Measurements from ENCODE around the gene HK3.

HK3 gene, protein sequence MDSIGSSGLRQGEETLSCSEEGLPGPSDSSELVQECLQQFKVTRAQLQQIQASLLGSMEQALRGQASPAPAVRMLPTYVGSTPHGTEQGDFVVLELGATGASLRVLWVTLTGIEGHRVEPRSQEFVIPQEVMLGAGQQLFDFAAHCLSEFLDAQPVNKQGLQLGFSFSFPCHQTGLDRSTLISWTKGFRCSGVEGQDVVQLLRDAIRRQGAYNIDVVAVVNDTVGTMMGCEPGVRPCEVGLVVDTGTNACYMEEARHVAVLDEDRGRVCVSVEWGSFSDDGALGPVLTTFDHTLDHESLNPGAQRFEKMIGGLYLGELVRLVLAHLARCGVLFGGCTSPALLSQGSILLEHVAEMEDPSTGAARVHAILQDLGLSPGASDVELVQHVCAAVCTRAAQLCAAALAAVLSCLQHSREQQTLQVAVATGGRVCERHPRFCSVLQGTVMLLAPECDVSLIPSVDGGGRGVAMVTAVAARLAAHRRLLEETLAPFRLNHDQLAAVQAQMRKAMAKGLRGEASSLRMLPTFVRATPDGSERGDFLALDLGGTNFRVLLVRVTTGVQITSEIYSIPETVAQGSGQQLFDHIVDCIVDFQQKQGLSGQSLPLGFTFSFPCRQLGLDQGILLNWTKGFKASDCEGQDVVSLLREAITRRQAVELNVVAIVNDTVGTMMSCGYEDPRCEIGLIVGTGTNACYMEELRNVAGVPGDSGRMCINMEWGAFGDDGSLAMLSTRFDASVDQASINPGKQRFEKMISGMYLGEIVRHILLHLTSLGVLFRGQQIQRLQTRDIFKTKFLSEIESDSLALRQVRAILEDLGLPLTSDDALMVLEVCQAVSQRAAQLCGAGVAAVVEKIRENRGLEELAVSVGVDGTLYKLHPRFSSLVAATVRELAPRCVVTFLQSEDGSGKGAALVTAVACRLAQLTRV

DNA sequence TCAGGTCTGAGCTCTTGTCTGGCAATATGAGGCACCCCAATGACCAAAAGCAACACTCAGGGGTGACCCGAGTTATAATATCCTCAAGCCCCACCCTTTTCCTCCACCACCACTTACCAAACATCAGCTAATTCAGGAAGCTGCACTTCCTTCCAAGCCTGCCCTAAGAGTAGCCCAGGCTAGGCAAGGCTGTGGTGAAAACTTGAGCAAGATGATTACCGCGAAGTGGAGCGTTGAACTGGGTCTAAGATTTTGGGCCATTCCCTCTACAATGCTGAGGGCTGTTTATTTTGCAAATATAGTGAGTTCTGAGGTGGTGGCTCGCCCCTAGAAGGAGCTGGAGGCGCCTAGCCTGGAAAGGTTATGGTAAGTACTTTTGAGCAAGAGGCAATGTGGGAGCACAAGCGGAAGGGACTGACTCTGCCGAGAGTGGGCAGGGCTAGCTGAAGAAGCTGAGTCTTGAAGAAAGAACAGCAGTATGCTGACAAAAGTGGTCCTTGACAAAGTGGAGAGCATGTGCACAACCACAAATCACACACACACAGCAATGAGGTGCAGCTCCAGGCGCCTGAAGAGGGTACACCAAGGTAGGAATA, at the start of gene HK3:
Gene HK3 (minus strand): TSS at position 51 of the 596 bp plus-strand sequence. CDS start 3,187 bp downstream, outside the sequence.
- TF ChIP-seq, protein P1, sequence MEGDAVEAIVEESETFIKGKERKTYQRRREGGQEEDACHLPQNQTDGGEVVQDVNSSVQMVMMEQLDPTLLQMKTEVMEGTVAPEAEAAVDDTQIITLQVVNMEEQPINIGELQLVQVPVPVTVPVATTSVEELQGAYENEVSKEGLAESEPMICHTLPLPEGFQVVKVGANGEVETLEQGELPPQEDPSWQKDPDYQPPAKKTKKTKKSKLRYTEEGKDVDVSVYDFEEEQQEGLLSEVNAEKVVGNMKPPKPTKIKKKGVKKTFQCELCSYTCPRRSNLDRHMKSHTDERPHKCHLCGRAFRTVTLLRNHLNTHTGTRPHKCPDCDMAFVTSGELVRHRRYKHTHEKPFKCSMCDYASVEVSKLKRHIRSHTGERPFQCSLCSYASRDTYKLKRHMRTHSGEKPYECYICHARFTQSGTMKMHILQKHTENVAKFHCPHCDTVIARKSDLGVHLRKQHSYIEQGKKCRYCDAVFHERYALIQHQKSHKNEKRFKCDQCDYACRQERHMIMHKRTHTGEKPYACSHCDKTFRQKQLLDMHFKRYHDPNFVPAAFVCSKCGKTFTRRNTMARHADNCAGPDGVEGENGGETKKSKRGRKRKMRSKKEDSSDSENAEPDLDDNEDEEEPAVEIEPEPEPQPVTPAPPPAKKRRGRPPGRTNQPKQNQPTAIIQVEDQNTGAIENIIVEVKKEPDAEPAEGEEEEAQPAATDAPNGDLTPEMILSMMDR (IDR thresholded peaks at IDR 0.05; ENCODE audit: insufficient read depth, low read depth, low read length, missing control alignments), result no peak
- DNase-seq (ENCODE audit: low read depth), result no peak
- H3K4me3 ChIP-seq (ENCODE audit: low read length), result no peak within 1 kb of the TSS

DNA sequence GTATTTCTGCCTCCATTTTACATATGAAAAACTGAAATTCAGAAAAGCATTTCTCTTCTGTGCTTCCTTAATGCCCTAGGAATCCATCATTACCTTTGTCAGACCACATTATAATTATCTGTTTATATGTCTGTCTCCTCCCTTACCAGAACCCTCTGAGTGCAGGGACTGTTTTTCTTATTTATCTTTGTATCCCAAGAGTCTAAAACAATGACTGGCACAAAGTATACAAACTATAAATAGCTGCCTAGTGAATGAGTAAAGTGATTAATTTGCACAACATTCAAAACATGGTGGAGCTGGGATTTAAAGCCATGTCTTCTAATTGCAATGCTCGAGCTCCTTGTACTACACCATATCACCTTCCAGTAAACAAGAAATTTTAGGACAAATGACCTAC, 49.3 kb upstream of the HK3 start:
- H3K4me3 ChIP-seq (ENCODE audit: low read length), result no peak overlapping the region
- TF ChIP-seq, protein P1 (IDR thresholded peaks at IDR 0.05; ENCODE audit: insufficient read depth, low read depth, low read length, missing control alignments), result no peak
- DNase-seq (ENCODE audit: low read depth), result no peak

DNA sequence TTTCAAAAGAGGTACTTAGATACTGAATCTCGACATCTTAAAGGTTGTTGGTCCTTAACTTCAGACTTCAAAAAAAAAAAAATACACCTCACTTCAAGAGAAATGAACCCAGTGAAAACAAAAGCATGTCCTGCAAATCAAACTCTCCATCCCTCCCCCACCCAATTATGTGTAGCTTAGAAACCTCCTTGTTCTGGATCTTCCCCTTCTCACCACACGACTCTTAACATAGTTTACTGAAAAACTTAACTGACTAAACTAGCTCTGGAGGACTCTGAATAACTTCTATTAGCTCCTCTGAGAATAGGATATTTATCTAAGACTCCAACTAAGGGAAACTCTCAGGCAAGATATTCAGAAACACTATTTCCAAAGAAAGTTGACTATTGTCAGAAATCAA, 48.7 kb upstream of the HK3 start:
- H3K4me3 ChIP-seq (ENCODE audit: low read length), result no peak overlapping the region
- TF ChIP-seq, protein P1 (IDR thresholded peaks at IDR 0.05; ENCODE audit: insufficient read depth, low read depth, low read length, missing control alignments), result no peak
- no peak for DNase-seq (ENCODE audit: low read depth)

DNA sequence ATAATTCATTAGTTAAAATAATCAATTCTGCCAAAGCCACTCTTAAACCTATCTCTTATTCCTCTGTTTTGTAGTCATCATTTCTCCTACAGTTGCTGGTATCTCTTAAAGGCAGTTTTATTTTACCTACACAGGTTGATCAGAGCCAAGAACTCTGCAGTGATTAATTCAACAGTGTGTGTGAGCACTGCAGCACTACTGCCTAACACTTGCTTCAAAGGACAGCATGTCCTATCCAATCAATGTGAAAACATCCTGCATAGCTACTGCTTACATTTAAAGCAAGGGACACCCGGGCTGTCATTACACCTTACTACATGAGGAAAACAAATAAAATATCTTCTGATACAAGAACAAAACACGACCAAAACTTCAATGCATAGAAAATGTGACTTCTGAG, 45.1 kb upstream of the HK3 start:
- H3K4me3 ChIP-seq (ENCODE audit: low read length), result no peak overlapping the region
- DNase-seq (ENCODE audit: low read depth), result no peak
- TF ChIP-seq, protein P1 (IDR thresholded peaks at IDR 0.05; ENCODE audit: insufficient read depth, low read depth, low read length, missing control alignments), result no peak

DNA sequence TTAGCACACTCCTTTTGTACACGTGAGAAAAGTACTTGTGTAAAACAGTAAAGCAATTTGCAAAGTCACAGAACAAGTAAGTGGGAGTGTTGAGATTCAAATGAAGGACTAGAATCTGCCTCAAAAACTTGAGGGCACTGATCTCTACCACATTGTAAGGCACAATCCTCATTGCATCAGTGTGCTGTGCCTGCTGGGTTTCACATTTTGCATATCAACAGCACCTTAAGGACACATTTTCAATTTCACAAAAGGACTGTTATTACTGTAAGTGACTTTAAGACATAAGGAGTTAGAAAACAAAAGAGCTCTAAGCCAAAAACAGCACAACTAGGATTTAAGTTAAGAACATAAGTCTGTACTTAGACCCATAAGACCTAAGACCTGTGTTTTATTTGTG, 44.7 kb upstream of the HK3 start:
- no peak overlapping the region for H3K4me3 ChIP-seq (ENCODE audit: low read length)
- DNase-seq (ENCODE audit: low read depth), result no peak
- TF ChIP-seq, protein P1 (IDR thresholded peaks at IDR 0.05; ENCODE audit: insufficient read depth, low read depth, low read length, missing control alignments), result no peak

DNA sequence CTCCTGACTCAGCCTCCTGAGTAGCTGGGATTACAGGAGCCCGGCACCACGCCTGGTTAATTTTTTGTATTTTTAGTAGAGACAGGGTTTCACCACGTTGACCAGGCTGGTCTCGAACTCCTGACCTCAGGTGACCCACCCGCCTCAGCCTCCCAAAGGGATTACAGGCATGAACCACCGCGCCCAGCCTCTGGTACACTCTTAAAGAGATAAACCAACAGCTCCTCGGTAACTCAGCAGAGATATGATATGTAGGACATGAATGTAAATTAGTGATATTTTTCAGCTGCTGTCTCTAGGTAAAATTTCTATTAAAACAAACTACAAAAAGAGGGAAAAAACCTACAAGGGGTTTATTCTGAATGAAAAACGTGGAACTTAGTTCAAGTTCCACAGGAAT, 42.8 kb upstream of the HK3 start:
- no peak for DNase-seq (ENCODE audit: low read depth)
- TF ChIP-seq, protein P1 (IDR thresholded peaks at IDR 0.05; ENCODE audit: insufficient read depth, low read depth, low read length, missing control alignments), result no peak
- no peak overlapping the region for H3K4me3 ChIP-seq (ENCODE audit: low read length)
